22Rv1 (cell line): ENCODE measurements around the gene TTYH1.

Experiments
- H3K27ac ChIP-seq: fragments of 450-650 bp; 2 replicates; pipeline ENCODE4 v1.5.1; 2017
- ZFX ChIP-seq: fragments of 450-650 bp; IDR thresholded peaks from 2 replicates; pipeline ENCODE4 v1.6.1; 2017; ENCODE audit warnings: antibody characterized with exemption, borderline replicate concordance
- TF ChIP-seq, protein P1 (sequence below): fragments of 450-650 bp; IDR thresholded peaks from 2 replicates; pipeline ENCODE4 v1.5.1; 2017; ENCODE audit warnings: mild to moderate bottlenecking

Gene TTYH1

DNA sequence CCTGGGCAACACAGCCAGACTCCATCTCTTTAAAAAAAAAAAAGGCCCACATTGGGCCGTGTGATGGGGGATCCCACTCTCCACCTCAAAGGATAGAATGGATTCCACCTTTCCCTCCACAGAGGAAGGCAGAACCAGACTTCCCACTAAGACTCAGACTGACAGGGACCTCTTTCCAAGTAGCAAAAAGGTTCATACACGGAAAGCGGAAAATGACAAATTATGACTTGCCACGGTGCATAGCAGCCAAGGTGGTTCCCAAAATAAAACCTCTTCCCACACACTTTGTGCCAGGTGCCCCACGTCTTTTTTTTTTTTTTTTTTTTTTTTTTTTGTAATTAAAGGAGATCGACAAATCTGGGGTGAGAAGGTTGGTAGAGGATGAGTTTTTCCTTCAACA is 14.4 kb upstream of the TTYH1 start:
- no peak overlapping the region for H3K27ac ChIP-seq
- TF ChIP-seq ZFX: no peak
- TF ChIP-seq, protein P1, sequence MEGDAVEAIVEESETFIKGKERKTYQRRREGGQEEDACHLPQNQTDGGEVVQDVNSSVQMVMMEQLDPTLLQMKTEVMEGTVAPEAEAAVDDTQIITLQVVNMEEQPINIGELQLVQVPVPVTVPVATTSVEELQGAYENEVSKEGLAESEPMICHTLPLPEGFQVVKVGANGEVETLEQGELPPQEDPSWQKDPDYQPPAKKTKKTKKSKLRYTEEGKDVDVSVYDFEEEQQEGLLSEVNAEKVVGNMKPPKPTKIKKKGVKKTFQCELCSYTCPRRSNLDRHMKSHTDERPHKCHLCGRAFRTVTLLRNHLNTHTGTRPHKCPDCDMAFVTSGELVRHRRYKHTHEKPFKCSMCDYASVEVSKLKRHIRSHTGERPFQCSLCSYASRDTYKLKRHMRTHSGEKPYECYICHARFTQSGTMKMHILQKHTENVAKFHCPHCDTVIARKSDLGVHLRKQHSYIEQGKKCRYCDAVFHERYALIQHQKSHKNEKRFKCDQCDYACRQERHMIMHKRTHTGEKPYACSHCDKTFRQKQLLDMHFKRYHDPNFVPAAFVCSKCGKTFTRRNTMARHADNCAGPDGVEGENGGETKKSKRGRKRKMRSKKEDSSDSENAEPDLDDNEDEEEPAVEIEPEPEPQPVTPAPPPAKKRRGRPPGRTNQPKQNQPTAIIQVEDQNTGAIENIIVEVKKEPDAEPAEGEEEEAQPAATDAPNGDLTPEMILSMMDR: no peak

DNA sequence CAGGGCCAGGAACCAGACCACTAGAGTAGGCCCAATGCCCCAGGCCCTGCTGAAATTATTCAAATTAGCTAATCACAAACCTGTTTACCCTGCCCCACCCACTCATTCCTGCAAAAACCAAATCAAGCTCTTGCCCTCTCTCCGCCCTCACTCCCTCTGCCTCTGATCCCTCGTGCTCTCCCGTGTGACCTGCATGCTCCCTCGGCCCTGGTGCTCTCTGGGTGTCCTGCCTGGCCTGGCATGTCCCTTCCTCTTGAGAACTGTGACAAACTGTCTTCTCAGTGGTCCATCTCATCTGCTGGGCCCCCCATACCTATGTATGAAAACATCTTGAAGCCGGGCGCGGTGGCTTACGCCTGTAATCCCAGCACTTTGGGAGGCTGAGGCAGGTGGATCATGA is 12.2 kb upstream of the TTYH1 start:
- no peak overlapping the region for H3K27ac ChIP-seq
- TF ChIP-seq, protein P1: no peak
- no peak for TF ChIP-seq ZFX

DNA sequence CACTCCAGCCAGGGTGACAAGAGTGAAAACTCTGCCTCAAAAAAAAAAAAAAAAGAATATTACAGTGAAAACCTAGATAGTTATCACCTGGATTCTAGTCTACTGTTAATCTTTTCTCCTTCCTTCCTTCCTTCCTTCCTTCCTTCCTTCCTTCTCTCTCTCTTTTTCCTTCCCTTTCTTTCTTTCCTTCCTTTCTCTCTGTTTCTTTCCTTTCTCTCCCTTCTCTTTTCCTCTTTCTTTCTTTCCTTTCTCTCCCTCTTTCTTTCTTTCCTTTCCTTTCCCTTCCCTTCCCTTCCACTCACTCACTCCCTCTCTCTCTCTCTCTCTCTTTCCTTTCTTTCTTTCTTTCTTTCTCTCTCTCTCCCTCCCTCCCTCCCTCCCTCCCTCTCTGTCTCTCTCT is 9.6 kb upstream of the TTYH1 start:
- TF ChIP-seq ZFX: no peak
- TF ChIP-seq, protein P1: no peak

DNA sequence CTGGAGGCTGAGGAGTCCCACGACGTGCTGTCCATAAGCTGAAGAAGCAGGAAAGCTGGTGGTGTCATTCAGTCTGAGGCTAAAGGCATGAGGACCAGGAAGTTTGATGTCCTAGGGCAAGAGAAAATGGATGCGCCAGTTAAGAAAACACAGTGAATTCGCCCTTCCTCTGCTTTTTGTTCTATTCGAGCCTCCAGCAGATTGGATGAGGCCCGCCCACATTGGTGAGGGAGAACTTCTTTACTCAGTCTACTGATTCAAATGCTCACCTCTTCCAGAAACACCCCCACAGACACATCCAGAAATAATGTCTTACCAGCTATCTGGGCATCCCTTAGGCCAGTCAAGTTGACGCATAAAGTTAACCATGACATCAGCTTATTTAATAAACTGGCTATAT is 7.5 kb upstream of the TTYH1 start:
- no peak overlapping the region for H3K27ac ChIP-seq
- TF ChIP-seq ZFX: no peak
- TF ChIP-seq, protein P1: no peak

More for the DNA sequence above, 9.6 kb upstream of the TTYH1 start:
- H3K27ac ChIP-seq: no peak overlapping the region

DNA sequence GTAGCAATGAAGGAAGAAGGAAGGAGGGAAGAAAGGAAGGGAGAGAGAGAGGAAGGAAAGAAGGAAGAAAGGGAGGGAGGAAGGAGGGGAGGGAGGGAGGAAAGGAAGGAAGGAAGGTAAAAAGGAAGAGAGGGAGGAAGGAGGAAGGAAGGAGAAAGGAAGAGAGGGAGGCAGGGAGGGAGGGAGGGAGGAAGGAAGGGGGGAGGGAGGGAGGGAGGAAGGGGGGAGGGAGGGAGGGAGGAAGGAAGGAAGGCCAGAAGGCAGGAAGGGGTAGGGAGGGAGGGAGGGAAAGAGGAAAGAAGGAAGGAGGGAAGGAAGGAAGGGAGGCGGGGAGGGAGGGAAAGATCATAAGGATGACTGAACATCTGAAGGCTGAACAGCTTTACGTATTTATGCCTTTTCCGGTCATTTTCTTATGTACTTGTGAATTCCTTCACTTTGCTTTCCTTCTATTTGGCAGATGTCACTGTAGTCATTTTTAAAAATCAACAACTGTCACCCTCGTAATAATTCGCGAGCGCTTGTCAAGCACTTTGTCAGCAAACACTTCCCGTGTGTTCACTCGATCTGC is 6.7 kb upstream of the TTYH1 start:
- no peak overlapping the region for H3K27ac ChIP-seq
- TF ChIP-seq ZFX: no peak
- TF ChIP-seq, protein P1: no peak

DNA sequence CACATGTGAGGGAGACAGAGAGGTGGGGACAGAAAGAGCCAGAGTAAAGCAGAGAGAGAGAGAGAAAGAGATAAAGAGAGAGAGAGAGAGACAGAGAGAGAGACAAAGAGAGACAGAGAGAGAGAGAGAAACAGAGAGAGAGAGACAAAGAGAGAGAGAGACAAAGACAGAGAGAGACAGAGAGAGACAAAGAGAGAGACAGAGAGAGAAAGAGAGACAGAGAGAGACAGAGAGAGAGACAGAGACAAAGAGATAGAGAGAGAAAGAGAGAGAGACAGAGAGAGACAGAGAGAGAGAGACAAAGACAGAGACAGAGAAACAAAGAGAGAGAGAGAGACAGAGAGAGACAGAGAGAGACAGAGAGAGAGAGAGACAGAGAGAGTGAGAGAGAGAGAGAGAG is 4.2 kb upstream of the TTYH1 start:
- no peak for TF ChIP-seq ZFX
- TF ChIP-seq, protein P1: no peak
- H3K27ac ChIP-seq: no peak overlapping the region

DNA sequence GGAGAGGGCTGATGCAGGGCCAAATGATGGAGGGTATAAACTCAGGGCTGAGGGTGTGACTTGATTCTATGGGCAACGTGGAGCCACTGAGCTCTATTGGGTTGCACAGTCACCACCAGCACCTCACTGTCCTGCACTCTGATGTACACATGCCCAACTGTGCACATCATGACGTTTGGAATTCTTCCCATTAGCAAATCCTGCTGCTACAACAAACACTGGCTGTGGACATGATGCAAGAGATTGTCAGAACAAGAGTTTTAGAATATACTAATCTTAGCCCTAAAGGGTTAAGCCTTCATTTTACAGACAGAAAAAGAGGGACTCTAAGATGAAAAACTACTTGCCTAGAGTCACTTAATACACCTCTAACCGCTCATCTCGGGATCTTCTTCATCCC is 2.4 kb upstream of the TTYH1 start:
- no peak for TF ChIP-seq ZFX
- TF ChIP-seq, protein P1: no peak
- no peak overlapping the region for H3K27ac ChIP-seq
